GM18511 (cell line): ENCODE data around the gene CBFA2T3.

ENCODE experiments used
- ATAC-seq: cut with Tn5 transposase; IDR thresholded peaks from one replicate; pipeline ENCODE4 v1.9.1; 2021; ENCODE audit warnings: mild to moderate bottlenecking, moderate library complexity; ENCODE audit not compliant: unreplicated experiment

CBFA2T3 gene

DNA sequence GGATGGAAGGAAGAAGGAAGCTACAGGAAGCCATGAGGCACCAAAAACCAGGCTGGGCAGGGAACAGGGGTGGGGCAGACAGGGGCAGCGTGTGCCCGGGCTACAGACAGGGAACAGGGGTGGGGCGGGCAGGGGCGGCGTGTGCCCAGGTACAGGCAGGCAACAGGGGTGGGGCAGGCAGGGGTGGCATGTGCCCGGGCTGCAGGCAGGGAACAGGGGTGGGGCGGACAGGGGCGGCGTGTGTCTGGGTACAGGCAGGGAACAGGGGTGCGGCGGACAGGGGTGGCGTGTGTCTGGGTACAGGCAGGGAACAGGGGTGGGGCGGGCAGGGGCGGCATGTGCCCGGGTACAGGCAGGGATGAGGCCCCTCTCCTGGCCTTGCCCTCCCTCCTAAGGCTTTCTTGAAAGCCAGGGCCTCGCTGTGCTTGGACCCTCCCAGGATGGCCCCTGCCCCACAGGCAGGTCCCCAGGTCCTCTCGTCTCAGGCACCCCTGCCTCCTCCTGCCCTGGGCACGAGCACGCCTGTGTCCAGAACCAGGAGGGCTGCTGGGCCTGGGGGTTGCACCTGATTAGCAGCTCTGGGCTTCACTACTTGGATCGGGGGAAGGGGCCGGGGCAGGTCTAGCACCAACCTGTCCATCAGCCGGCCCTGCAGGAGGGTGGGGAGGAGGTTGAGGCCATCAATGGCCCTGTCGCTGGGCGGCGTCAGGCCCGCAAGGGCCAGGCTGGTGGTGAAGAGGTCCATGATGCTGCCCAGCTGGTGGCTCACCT, 150.8 kb downstream of the CBFA2T3 start:
- ATAC-seq: no peak

DNA sequence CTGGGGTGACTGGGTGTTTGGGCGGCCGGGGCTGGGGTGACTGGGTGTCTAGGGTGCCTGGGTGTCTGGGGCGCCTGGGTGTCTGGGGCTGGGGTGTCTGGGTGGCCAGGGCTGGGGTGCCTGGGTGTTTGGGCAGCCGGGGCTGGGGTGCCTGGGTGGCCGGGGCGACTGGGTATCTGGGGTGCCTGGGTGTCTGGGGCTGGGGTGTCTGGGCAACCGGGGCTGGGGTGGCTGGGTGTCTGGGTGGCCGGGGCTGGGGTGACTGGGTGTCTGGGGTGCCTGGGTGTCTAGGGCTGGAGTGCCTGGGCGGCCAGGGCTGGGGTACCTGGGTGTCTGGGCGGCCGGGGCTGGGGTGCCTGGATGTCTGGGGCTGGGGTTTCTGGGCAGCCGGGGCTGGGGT, 151.9 kb downstream of the CBFA2T3 start:
- ATAC-seq: no peak
